IPS DF 19.7 (cell line): ENCODE results near the gene NTRK2.
A peak's percentile ranks its signal among the peaks of the same experiment; 100 is the strongest.

ENCODE experiments used
- DNase-seq: peaks from one replicate; pipeline ENCODE4 v3.0.0-alpha.2; 2013; ENCODE audit warnings: low read depth, low spot score

Gene NTRK2

GRCh38 chr9:84970432-84970831, 300.9 kb downstream of the NTRK2 start:
- no peak for DNase-seq

GRCh38 chr9:84971571-84971970, 302.0 kb downstream of the NTRK2 start:
- no peak for DNase-seq

DNA sequence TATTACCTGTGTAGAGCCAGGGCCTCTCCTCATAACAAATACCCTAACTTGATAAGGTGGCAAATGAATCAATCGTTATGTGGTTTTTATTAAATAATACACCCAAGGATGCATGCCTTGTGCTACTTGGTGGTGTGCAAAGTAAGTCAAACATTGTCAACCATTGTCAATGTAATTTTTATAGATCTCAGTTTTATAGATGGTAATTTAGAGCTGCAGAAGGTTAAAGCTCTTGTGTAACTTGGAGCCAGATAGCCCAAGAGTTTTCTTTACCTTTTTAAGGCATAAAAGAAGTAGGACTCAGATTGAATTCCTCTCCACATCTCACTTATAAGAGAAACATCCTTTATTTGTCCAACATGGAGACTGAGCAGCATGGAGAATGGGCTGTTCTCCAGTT, 304.7 kb downstream of the NTRK2 start:
- DNase-seq = no peak

DNA sequence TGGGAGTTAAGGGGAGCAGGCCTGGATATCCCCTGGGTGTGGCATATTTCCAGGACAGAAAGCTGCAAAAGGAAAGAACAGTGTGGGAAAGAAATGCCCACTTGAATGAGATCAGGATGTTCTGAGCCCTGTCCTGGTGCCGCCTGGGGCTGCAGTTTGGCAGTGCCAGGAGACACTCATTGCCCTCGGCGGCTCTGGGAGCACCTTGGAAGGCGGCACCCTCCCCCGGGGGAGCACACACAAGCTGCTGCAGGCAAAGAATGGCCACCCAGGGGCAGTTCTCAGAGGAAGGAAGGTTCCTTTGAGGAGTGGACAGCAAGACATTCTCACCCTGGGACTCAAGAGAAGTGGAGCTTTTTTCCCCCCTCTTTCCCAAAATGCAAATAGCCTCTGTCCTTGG, 305.3 kb downstream of the NTRK2 start:
- DNase-seq = no peak

- no peak for DNase-seq
Observed at GRCh38 chr9:84975926-84976325, 306.4 kb downstream of the NTRK2 start.

- no peak for DNase-seq
Observed at GRCh38 chr9:84978661-84979060, 309.1 kb downstream of the NTRK2 start.

DNA sequence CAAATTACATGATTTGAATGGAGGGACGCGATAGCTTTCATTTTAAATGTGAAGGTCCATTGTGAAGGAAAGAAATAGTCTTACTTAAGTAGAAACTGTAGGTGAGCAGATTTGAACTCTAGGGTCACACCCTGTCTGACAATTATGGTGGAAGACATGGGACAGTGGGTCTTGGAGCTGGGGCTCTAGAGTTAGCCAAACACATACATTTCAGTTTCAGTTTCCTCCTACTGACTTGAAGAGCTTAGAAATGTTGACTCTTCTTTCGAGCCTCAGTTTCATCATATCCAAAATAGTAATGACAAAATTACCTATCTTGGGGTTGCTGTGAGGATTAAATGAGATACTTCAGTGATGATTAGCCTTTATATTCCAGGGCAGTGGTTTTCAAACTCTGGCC, 314.2 kb downstream of the NTRK2 start:
- no peak for DNase-seq

DNA sequence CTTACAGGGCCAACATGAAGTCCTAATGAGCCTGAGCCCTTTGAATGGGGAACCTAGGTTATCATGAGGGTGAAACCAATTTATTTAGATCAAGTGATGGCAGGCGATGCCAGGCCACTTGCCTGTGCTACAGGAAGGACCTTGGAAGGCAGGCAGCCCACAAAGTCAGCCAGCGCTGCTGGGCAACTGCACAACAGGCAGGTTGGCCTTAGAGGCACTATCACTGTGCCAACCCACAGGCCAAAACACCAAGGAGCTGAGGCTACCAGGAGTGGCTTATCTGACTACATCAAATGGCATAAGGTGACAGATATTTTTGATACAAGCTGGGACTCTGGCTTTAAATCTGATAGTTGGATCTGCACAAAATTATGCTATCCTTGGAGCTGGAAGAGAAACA, 319.1 kb downstream of the NTRK2 start:
- DNase-seq = no peak

DNA sequence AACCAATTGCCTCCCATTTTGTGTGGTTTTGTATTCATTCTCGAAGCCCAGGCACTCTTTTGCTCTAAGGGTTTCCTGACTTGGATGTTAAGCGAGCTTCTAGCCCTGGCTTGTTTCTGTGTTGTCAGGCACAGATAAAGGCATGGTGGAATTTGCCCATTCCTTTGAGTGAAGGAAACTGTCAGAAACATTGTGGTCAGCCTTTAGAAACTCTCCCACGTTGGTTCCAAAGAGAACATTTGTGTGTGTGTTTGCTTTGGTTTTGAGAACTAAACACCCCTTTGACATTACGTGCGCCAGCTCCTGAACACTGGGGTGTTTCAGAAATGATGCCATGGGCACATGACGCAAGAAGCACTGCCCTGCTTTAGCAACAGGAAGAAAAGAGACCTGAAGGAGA, 320.9 kb downstream of the NTRK2 start:
- DNase-seq = no peak

DNA sequence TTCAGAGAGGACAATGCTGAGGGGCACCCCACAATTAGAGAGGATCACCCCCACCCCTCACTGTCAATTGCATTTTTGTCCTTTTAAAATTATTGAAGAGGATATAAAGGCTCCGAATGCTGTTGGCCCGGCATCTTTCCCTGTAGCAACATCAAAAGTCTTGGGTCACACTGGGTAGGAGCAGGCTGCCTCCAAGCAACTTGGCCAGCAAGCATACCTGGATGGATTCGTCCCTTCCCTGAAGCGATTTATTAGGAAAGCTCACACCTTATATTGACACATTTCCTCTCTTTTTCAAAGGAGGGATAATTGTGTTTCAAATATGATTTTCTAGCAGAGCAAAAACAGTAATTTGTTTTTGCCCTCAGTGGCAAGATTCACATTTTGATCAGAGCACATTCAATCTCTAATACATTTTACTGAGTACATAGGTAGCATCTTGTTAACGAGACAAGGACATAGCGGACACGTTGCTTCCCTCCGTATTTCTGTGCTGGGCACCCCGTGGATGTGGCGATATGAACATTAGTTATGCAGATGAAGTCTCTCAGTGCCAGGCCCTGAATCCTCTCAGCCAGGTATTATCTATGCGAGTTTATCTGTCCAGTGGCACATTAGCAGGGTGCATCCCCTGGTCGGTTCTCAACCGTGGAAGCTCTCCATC, 321.5 kb downstream of the NTRK2 start:
- no peak for DNase-seq

DNA sequence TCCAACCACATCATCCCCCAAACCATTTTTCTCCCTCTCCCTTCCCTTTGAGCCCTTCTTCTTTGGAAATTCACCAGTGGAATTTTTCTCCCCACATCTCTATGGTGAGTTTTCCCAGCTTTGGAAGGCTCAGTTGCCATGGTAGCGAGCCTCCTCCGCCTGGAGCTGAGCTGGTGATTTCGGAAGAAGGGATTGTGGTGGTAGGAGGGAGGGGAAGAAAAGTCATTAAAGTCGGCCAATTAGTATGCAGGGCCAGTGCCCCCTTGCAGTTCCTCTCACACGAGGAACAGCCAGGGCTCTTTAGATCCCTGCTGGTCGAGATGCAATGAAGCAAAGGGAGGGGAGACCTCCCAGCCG, 322.0 kb downstream of the NTRK2 start:
- DNase-seq = no peak

- no peak for DNase-seq
Observed at GRCh38 chr9:84992381-84992780, 322.9 kb downstream of the NTRK2 start.

- DNase-seq = no peak
Observed at GRCh38 chr9:84993105-84993504, 323.6 kb downstream of the NTRK2 start.

DNA sequence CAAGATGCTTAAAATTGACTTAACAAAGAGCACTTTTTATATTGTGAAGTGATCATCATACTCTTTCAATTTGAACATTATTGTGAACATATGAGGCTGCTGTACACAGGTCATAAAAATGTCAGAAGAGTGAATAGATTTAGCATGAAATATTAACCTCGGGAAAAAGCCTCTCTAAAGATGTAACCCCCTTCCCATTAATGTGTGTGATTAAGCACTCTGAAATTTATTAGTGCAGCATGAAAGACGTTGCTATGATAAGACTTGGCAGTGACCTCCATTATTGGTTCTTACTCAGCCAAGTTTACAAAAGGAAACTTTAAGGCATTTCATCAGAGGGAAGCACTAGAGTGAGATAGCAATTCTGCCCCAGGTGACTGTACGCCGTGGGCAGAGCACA, 326.5 kb downstream of the NTRK2 start:
- no peak for DNase-seq

DNA sequence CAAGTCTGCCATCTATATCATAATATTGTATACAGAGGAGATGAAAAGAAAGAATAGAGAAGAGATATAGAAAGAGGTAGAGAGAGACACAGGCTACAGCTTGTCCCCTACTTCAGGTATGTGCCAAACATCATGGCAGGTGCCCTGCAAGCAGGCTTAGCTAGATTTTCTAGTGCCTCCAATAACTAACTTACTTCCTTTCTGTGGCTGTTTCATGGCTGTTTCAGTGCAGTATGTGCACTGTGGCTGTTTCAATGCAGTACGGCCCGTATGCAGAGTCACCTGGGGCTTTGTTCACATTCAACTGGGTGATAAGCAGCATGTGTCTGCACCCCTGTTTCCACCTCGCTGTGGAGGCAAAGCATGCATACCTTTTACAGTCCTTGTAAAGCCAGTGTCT, 327.2 kb downstream of the NTRK2 start:
- DNase-seq = no peak

DNA sequence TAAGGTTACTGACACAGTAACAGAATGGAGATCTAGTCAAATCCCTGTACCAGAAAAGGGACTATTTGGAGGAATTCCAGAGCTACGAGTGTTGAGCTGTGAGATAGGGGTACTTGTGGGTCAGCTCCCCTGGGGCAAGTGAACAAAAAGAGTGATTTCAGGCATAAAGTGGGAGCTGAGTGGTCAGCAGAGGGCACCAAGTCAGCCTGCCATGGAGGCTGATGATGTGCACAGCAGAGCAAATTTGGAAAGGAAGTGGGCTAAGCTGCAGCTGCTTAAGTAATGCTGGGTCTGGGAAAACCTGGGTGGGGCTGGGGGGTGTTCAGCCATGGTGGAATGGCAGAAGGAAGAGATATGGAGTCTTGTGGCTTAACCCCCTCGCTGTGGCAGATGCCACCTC, 327.9 kb downstream of the NTRK2 start:
- no peak for DNase-seq

GRCh38 chr9:84998639-84999038, 329.1 kb downstream of the NTRK2 start:
- DNase-seq = no peak

DNA sequence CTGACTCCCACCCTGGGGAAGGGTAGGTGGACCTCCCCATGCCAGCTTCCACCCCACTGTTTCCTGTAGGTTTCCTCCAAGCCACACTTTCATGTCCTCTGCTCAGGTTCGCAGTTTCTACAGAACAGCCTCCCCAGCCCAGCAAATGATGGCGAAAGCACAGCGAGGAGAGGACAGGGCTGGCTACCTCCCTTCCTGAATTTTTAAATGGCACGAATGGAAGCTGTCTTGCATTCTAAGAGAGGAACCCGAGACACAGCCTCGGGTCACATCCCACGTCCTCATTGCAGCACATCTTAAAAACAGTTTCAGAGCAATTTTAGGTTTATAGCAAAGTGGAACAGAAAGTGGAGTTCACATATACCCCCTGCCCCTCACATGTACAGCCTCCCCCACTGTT, 330.3 kb downstream of the NTRK2 start:
- no peak for DNase-seq

- peak; percentile 54 for DNase-seq
Observed at GRCh38 chr9:85001925-85002324, 332.4 kb downstream of the NTRK2 start.

DNA sequence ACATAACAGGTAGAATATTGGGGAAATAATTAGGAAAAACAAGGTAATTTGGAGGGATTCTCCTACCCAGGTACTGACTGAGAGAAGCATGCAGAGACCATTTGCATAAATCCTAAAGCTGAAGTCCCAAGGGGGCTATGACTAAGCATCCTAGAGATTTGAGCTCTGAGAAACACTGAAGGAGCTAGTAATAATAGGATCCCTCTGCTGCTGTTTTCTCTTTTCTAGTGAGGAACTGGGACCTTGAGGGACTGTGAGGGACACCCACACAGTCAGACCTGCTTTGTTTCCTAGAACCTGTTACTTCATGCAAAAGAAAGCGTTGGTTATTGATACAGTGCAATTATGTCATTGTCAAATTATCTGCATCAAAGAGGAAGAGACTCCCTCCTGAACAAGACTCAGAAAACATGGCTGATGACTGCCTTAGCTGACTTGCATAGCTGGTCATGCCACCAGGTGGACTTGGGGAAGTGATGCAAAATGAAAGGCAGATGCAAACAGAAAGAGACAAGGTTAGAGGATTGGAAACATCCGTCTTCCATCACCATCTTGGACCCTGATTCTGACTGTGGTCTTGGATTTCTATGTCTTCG, 335.4 kb downstream of the NTRK2 start:
- DNase-seq = no peak

DNA sequence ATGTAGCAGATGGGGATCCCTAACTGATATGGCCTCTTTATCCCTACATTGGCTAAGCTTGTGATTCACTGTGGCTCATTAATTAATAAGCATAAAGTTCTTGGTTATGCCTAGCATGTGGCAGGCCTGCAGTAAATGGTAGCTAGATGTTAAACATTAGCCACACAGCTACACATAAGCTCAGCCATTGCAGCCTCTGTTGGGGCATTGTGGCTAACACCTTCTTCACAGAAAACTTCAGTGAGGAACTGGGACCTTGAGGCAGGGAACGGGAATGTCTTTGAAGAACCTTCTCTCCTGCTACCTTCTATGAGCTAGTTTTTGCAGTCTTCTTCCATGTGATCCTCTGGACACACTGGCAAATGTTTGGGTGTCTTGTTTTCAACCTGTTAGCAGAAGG, 338.2 kb downstream of the NTRK2 start:
- DNase-seq = no peak

DNA sequence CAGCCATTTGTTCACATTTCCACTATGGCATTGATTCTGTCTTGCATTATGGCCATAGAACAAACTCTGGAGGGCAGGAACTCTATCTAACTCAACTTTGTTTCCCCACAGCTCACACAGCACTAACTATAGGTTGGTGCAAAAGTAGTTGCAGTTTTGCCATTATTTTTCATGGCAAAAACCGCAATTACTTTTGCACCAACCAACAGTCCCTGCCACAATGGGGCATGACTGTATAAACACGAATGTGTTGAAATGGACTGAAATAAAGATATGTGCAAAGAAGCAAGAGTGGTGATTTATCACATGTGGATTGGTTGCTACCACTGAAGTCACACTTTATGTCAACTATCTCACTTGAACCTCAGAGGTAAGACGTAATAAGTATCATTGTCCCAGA, 338.7 kb downstream of the NTRK2 start:
- no peak for DNase-seq

GRCh38 chr9:85009251-85009650, 339.7 kb downstream of the NTRK2 start:
- DNase-seq = no peak

- no peak for DNase-seq
Observed at GRCh38 chr9:85013703-85014102, 344.2 kb downstream of the NTRK2 start.
